Common myeloid progenitor, CD34-positive (primary cell): Measurements from ENCODE around the gene PRDM16.

Experiments
- CTCF ChIA-PET: fragments of 350-600 bp; sonication (Branson Sonifier 250); formaldehyde crosslinking; loops from one replicate; lab custom pipeline; 2021; ENCODE audit warnings: antibody characterized with exemption; lab: Charles Lee
- POLR2A ChIA-PET: fragments of 350-600 bp; sonication (Branson Sonifier 250); formaldehyde crosslinking; loops from one replicate; lab custom pipeline; 2021; ENCODE audit warnings: antibody characterized with exemption; lab: Charles Lee
- DNase-seq, 3 donors: peaks; one replicate each; pipeline versions ENCODE4 v3.0.0 to v3.0.0-alpha.2; 2013
- H3K27ac ChIP-seq, 2 experiments: 1 replicate in 1 of 2; 2 replicates in 1 of 2; pipeline ENCODE4 v1.7.0; 2013; ENCODE audit warnings: inconsistent platforms in 2 of 2, low read length in 2 of 2, mild to moderate bottlenecking in 2 of 2, low read depth in 1 of 2, moderate library complexity in 1 of 2; ENCODE audit not compliant: severe bottlenecking in 2 of 2, insufficient read depth in 1 of 2, poor library complexity in 1 of 2
- H3K27me3 ChIP-seq, 5 experiments: replicated peaks in 2 of 5; 1 replicate in 3 of 5; 2 replicates in 2 of 5; pipeline versions ENCODE4 v1.6.1 to v1.7.0; 2013; ENCODE audit warnings: low read length in 4 of 5, mild to moderate bottlenecking in 2 of 5, moderate library complexity in 2 of 5, inconsistent platforms in 1 of 5; ENCODE audit not compliant: insufficient read depth in 5 of 5, control insufficient read depth in 4 of 5
- H3K36me3 ChIP-seq, 4 experiments: 1 replicate in 2 of 4; 2 replicates in 2 of 4; pipeline versions ENCODE4 v1.6.1 to v1.7.0; 2013; ENCODE audit warnings: low read length in 3 of 4, control low read depth in 1 of 4, mild to moderate bottlenecking in 1 of 4; ENCODE audit not compliant: control insufficient read depth in 4 of 4, insufficient read depth in 4 of 4
- H3K4me1 ChIP-seq, 4 experiments: 1 replicate in 3 of 4; 2 replicates in 1 of 4; pipeline versions ENCODE4 v1.6.1 to v1.7.1; 2013; ENCODE audit warnings: low read length in 3 of 4, mild to moderate bottlenecking in 3 of 4, control low read depth in 1 of 4, inconsistent platforms in 1 of 4, moderate library complexity in 1 of 4; ENCODE audit not compliant: control insufficient read depth in 4 of 4, insufficient read depth in 4 of 4; ENCODE audit errors: control extremely low read depth in 1 of 4
- H3K4me3 ChIP-seq, 7 experiments: 1 replicate in 4 of 7; 2 replicates in 3 of 7; pipeline versions ENCODE4 v1.5.1 to v1.7.0; 2013; ENCODE audit warnings: mild to moderate bottlenecking in 7 of 7, low read length in 6 of 7, moderate library complexity in 6 of 7, inconsistent platforms in 2 of 7, low read depth in 2 of 7, control low read depth in 1 of 7; ENCODE audit not compliant: insufficient read depth in 4 of 7, control insufficient read depth in 1 of 7; ENCODE audit errors: extremely low read depth in 1 of 7
- H3K9me3 ChIP-seq, 5 experiments: 1 replicate in 4 of 5; 2 replicates in 1 of 5; pipeline versions ENCODE4 v1.6.1 to v1.7.1; 2013; ENCODE audit warnings: low read length in 4 of 5, mild to moderate bottlenecking in 2 of 5, inconsistent platforms in 1 of 5, low read depth in 1 of 5, moderate library complexity in 1 of 5; ENCODE audit not compliant: control insufficient read depth in 4 of 5, insufficient read depth in 2 of 5; ENCODE audit errors: control extremely low read depth in 1 of 5
- WGBS: methylation state at CpG from one replicate; pipeline ENCODE4 v1.1.5; 2013; ENCODE audit not compliant: insufficient coverage; 5-methylcytosine and 5-hydroxymethylcytosine counted together

The PRDM16 gene

DNA sequence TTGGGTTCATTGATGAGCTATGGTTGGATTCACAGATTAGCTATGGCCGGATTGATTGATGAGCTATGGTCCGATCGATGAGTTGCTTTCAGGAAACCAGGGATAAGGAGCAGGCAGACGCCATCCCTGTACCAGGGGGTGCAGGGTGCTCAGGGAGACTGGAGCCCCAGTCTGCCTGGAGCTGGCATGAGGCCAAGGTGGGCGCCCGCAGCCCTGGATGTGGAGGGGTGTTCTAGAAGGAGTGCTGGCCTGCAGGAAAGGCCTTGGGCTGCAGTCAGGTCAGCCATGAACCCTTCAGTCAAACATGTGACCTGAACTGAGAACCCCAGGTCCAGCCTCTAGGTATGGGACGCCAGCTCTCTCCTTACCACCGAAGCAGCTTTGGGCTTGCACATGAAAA lies 212.7 kb downstream of the PRDM16 start:
- Histone ChIP-seq H3K4me3 (no peak overlapping the region), H3K36me3 (no peaks in the 10 kb centered on the region), H3K27me3 (no peaks in the 10 kb centered on the region), H3K9me3 (no peaks in the 10 kb centered on the region), H3K4me1 (peaks cover 0 to 5% (median 1%) of the 10 kb centered on the region in 4 experiments), H3K27ac (no peak overlapping the region)
- WGBS, result 91% methylated on average over 4 of the region's 8 CpGs
- CTCF ChIA-PET, result interaction anchor here (0.6 to 2.1 kb wide), 13 partner anchors 8 to 460 kb away, joined by 3 to 13 read pairs (median 3); no protein-coding TSS in a partner anchor
- no peak for DNase-seq
- POLR2A ChIA-PET, result no interaction called here

- Histone ChIP-seq H3K4me1 (peaks cover 0 to 5% (median 1%) of the 10 kb centered on the region in 4 experiments), H3K4me3 (no peak overlapping the region), H3K27ac (no peak overlapping the region), H3K27me3 (no peaks in the 10 kb centered on the region), H3K36me3 (no peaks in the 10 kb centered on the region), H3K9me3 (no peaks in the 10 kb centered on the region)
- CTCF ChIA-PET, result interaction anchor here (1.0 to 2.1 kb wide), 8 partner anchors 9 to 460 kb away, joined by 3 to 13 read pairs (median 4); no protein-coding TSS in a partner anchor
- WGBS, result 97% methylated on average over 8 of the region's 9 CpGs
- POLR2A ChIA-PET, result no interaction called here
- DNase-seq, result no peak
These were observed 213.2 kb downstream of the PRDM16 start for GRCh38 chr1:3282186-3282585.

DNA sequence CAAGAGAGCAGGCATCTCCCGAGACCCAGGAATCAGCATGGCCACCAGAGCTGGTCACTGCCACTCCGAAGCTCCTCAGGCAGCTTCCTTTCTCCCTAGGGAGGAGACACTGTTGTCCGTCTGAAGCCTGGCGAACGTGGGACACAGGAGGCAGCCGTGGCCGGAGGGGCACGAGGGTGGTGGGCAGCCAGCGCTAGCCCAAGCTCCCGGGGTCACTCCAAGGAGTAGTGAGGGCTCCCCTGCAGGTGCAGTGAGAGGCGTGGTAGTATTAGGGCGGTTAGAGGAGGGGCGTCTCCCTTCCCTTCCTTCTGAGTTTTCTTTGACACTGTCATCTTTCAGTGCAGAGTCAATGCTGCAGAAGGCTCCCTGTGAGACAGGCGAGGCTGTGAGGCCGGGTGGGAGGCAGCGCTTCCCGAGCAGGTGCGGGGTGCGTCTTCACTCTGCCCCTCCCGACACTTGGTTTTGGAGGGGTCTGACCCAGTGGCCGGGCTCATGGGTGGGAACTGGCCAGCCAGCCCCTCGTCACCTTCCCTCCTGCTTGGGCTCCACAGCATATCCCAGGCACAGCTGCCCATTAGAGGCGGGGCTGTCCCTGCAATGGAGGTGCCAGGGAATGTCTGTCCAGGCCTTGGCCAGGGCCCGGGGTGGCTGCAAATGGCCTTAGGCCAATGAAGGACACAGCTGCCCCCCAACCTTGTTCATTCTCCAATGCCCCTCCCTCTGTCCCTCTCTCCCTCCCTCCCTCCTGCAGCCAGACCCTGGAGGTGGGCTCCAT lies 213.8 kb downstream of the PRDM16 start:
- ChIA-PET POLR2A (no interaction called here), CTCF (interaction anchor here (1.0 to 2.1 kb wide), 10 partner anchors 10 to 461 kb away, joined by 3 to 13 read pairs (median 4); no protein-coding TSS in a partner anchor)
- H3K9me3 ChIP-seq, result no peaks in the 10 kb centered on the region
- WGBS, result 98% methylated on average over 23 of the region's 24 CpGs
- no peak overlapping the region for H3K27ac ChIP-seq
- no peak for DNase-seq
- H3K4me1 ChIP-seq, result peaks cover 0 to 5% (median 1%) of the 10 kb centered on the region in 4 experiments
- H3K4me3 ChIP-seq, result no peak overlapping the region
- no peaks in the 10 kb centered on the region for H3K27me3 ChIP-seq
- no peaks in the 10 kb centered on the region for H3K36me3 ChIP-seq

DNA sequence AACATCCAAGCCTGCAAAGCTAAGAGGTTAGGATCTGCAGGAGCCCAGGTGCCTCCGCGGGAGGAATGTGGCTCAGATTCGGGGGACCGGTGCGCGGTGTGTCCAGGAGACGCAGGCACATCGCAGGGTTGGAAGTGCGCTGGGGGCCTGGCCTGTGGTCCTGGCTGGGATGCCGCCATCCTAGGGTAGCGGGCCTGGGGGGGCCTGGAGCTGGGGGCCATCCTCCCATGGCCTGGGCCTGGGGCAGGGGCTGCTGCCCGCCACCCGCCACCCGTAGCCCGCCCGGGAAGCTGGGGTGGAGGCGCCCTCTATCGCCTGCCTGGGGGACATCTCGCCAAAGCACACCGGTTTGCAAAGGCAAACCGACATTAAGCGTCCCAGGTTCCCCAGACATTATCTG lies 214.8 kb downstream of the PRDM16 start:
- POLR2A ChIA-PET, result interaction anchor here (0.6 kb wide), 1 partner anchor 204 kb away, joined by 3 read pairs; no protein-coding TSS in a partner anchor
- Histone ChIP-seq H3K27me3 (no peaks in the 10 kb centered on the region), H3K36me3 (no peaks in the 10 kb centered on the region), H3K27ac (no peak overlapping the region), H3K4me3 (no peak overlapping the region), H3K9me3 (no peaks in the 10 kb centered on the region), H3K4me1 (peaks cover 0 to 5% (median 1%) of the 10 kb centered on the region in 4 experiments)
- peak; percentile 24 to 55 (median 55) for DNase-seq
- CTCF ChIA-PET, result interaction anchor here (1.0 to 1.6 kb wide), 3 partner anchors 37 to 271 kb away, joined by 3 to 7 read pairs (median 3); no protein-coding TSS in a partner anchor
- 44% methylated on average over 20 of the region's 22 CpGs for WGBS

DNA sequence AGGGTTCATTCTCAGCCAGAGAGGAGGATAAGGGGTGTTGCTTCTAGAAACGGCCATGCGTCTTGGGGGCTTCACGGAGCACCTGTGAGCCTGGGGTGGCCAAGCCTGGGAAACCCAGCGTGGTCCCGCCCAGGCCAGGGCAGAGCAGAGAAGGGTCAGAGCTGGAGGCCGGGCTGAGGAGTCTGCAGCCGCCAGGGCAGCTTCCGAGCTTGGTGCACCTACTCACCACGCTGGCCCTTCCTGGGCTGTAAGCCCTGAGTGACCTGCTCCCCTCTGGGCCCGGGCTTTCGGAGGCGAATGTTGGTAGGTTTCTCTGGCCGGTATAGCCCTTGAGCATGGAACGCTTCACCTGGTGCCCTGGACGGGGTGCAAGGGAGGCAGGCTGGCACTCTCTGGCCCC lies 215.7 kb downstream of the PRDM16 start:
- ChIA-PET POLR2A (no interaction called here), CTCF (interaction anchor here (1.0 to 1.6 kb wide), 2 partner anchors 36 to 219 kb away, joined by 3 read pairs; no protein-coding TSS in a partner anchor)
- Histone ChIP-seq H3K36me3 (no peaks in the 10 kb centered on the region), H3K27ac (no peak overlapping the region), H3K4me3 (no peak overlapping the region), H3K9me3 (no peaks in the 10 kb centered on the region), H3K4me1 (peaks cover 0 to 5% (median 1%) of the 10 kb centered on the region in 4 experiments), H3K27me3 (no peaks in the 10 kb centered on the region)
- 98% methylated on average over 15 of the region's 15 CpGs for WGBS
- no peak for DNase-seq

DNA sequence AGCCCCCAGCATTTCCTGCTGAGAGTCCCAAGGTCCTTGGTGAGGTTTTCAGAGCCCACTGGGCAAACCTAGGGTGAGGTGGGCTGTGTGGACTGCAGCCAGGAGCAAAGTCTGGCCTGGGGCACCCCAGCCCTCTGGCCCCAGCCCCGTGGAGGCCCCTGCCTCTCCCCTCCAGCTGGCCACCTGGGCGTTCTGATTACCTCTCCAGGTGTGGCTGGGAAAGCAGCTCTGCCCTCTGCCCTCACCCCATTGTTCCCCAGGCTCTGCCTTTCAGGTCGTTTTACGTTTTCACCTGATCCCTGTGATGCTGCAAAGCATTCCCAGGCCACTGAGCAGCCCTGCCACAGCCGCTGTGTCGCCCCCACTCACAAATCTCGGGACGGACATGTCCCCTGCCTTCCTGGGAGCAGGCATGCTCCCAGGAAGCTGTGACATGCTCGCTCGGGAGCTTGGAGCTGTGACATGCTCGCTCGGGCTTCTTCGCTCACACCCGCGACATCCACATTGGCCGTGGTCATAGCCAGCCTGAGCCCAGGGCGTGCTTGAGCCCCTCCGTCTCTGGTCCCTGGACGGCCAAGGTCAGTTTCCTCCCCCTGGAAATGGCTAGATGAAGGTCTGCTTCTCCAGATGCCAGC lies 216.2 kb downstream of the PRDM16 start:
- ChIA-PET CTCF (interaction anchor here (1.0 to 1.6 kb wide), 4 partner anchors 11 to 220 kb away, joined by 3 to 4 read pairs (median 3); no protein-coding TSS in a partner anchor), POLR2A (no interaction called here)
- peaks cover 0 to 5% (median 1%) of the 10 kb centered on the region in 4 experiments for H3K4me1 ChIP-seq
- no peak overlapping the region for H3K4me3 ChIP-seq
- 96% methylated on average over 13 of the region's 19 CpGs for WGBS
- no peaks in the 10 kb centered on the region for H3K36me3 ChIP-seq
- no peak for DNase-seq
- H3K27me3 ChIP-seq, result no peaks in the 10 kb centered on the region
- no peaks in the 10 kb centered on the region for H3K9me3 ChIP-seq
- H3K27ac ChIP-seq, result no peak overlapping the region
